ENCODE data around the gene OR4Q2. TPM values are rescaled to one million over a fixed set of nuclear protein-coding genes. Genes with fewer than 3 reads are reported as not detected.

The OR4Q2 gene
- total and polyA plus RNA-seq, 2 experiments from 2014 or later: not detected

DNA sequence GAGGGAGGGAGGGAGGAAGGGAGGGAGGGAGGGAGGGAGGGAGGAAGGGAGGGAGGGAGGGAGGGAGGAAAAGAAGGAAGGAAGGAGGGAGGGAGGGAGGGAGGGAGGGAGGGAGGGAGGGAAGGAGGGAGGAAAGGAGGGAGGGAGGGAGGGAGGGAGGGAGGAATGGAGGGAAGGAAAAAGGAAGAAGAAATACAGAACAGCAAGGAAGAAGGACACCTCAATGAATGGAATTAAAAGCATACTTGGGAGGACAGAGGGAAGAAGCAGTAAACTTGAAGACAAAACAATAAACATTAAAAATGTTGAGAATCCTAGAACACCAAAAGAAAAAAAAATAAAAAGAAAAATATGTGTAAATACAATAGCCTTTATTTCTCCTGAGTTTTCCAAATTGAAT lies 6.2 kb downstream of the OR4Q2 start:
- TF ChIP-seq, protein P1, sequence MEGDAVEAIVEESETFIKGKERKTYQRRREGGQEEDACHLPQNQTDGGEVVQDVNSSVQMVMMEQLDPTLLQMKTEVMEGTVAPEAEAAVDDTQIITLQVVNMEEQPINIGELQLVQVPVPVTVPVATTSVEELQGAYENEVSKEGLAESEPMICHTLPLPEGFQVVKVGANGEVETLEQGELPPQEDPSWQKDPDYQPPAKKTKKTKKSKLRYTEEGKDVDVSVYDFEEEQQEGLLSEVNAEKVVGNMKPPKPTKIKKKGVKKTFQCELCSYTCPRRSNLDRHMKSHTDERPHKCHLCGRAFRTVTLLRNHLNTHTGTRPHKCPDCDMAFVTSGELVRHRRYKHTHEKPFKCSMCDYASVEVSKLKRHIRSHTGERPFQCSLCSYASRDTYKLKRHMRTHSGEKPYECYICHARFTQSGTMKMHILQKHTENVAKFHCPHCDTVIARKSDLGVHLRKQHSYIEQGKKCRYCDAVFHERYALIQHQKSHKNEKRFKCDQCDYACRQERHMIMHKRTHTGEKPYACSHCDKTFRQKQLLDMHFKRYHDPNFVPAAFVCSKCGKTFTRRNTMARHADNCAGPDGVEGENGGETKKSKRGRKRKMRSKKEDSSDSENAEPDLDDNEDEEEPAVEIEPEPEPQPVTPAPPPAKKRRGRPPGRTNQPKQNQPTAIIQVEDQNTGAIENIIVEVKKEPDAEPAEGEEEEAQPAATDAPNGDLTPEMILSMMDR (IDR thresholded peaks at IDR 0.05; ENCODE audit: low read depth, low read length): no peak
- H3K27me3 ChIP-seq: no peaks in the 10 kb centered on the region
- H3K27ac ChIP-seq: no peak overlapping the region
- no peaks in the 10 kb centered on the region for H3K36me3 ChIP-seq
- H3K4me1 ChIP-seq (ENCODE audit: low read depth): no peaks in the 10 kb centered on the region
- peaks cover 6% of the 10 kb centered on the region for H3K9me3 ChIP-seq (ENCODE audit: low read depth)
- DNase-seq (ENCODE audit: low read depth in 1 of 2, low spot score in 1 of 2): no peak
- no peak overlapping the region for H3K4me3 ChIP-seq

DNA sequence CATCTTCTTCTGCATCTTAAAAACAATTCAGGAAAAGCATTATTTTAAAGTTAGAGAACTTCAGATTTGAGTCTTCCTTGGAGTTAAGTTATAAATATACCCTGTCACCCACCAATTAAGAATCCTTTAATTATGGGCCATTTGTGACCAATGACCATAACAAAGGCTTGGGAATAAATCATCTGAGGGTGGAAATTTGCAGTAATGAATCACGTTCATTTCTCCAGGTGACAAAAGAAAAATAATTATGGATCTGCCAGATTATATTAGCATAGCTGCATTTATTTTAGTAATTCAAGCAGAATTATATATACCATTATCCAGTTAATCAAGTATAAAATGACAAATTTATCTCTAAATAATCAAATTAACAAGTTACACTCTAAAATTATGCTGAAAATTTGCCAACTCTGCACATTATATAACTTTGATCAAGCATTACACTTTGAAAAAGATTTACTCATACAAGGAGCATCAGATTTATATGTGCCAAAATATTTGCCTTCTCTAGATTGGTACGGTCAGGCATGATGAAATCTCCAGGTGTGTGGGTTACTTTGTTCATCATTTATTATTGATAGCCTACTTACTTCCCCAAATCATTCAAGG lies 17.4 kb downstream of the OR4Q2 start, which contains the start of gene OR4K14:
OR4K14 (minus strand) TSS at position 51 of the 609 bp plus-strand sequence. CDS start 4,114 bp downstream, outside the sequence.
- H3K27me3 ChIP-seq: no peaks in the 10 kb centered on the region
- no peaks in the 10 kb centered on the region for H3K36me3 ChIP-seq
- peaks cover 7% of the 10 kb centered on the region for H3K9me3 ChIP-seq (ENCODE audit: low read depth)
- no peaks in the 10 kb centered on the region for H3K4me1 ChIP-seq (ENCODE audit: low read depth)
- H3K4me3 ChIP-seq: no peak within 1 kb of the TSS
- no peak for DNase-seq (ENCODE audit: low read depth in 1 of 2, low spot score in 1 of 2)
- TF ChIP-seq, protein P1 (IDR thresholded peaks at IDR 0.05; ENCODE audit: low read depth, low read length): no peak
- no peak within 1 kb of the TSS for H3K27ac ChIP-seq

DNA sequence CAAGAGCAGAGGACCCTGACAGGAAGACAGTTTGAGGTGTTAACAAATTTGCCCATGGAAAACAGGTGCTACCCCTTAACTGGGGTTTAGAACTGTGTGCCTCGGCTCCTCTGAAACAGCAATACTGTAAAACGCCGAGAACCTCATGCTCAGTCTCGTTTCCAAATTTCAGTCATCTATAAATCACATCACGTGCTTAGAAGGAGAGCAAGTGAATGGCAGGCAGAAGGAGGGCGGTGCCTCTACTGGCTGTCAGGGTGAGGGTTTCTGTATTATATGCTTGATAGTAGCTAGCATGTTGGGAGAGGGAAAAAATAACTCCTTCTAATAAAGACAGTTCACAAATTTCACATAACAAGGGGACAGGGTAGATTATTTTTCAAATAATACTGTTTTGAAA lies 29.1 kb downstream of the OR4Q2 start:
- Histone ChIP-seq H3K4me3 (no peak overlapping the region), H3K36me3 (no peaks in the 10 kb centered on the region), H3K27me3 (no peaks in the 10 kb centered on the region), H3K4me1 (ENCODE audit: low read depth) (no peaks in the 10 kb centered on the region), H3K9me3 (ENCODE audit: low read depth) (peaks cover 5% of the 10 kb centered on the region), H3K27ac (no peak overlapping the region)
- no peak for DNase-seq (ENCODE audit: low read depth in 1 of 2, low spot score in 1 of 2)
- TF ChIP-seq, protein P1 (IDR thresholded peaks at IDR 0.05; ENCODE audit: low read depth, low read length): no peak

DNA sequence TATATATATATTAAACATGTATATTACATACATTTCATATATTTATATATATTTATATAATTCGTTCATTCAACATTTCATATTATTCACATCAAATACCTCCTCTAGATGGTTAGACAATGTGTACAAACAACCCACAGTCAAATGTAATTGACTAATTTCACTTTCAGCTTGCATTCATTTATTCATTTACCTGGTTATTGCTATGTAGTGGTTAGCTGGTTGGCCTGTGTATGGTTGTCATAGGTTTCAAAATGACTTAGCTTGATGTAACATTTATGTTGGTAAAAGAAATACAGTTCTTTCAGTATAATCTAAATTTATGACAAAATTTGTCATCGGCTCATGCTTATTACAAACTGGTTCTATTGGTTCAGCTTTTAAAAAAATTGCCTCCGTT lies 33.5 kb downstream of the OR4Q2 start:
- no peak overlapping the region for H3K27ac ChIP-seq
- peaks cover 5% of the 10 kb centered on the region for H3K9me3 ChIP-seq (ENCODE audit: low read depth)
- H3K4me1 ChIP-seq (ENCODE audit: low read depth): no peaks in the 10 kb centered on the region
- no peak overlapping the region for H3K4me3 ChIP-seq
- DNase-seq (ENCODE audit: low read depth in 1 of 2, low spot score in 1 of 2): no peak
- TF ChIP-seq, protein P1 (IDR thresholded peaks at IDR 0.05; ENCODE audit: low read depth, low read length): no peak
- H3K27me3 ChIP-seq: no peaks in the 10 kb centered on the region
- no peaks in the 10 kb centered on the region for H3K36me3 ChIP-seq

GRCh38 chr14:20035938-20036337 lies 34.0 kb downstream of the OR4Q2 start, which contains the start of gene OR4K13:
Gene OR4K13, minus strand, starts transcription at chr14:20036038. Its CDS starts 1,280 bp downstream, at chr14:20034758.
- Histone ChIP-seq H3K9me3 (ENCODE audit: low read depth) (peaks cover 5% of the 10 kb centered on the region), H3K4me1 (ENCODE audit: low read depth) (no peaks in the 10 kb centered on the region), H3K36me3 (no peaks in the 10 kb centered on the region), H3K4me3 (no peak within 1 kb of the TSS), H3K27me3 (no peaks in the 10 kb centered on the region), H3K27ac (no peak within 1 kb of the TSS)
- TF ChIP-seq, protein P1 (IDR thresholded peaks at IDR 0.05; ENCODE audit: low read depth, low read length): no peak
- DNase-seq (ENCODE audit: low read depth in 1 of 2, low spot score in 1 of 2): no peak
